Naive thymus-derived CD8-positive, alpha-beta T cell (primary cell): ENCODE measurements around the gene SPOUT1. TPM values are rescaled to one million over a fixed set of nuclear protein-coding genes. Genes with fewer than 3 reads are reported as not detected.

Source experiments
- ATAC-seq, 2 donors: fragments of 150-1000 bp; cut with Tn5 transposase in 1 of 2; sonication (Bioruptor Pico), chemical (Tn5 transposase) in 1 of 2; 1 replicate in 1 of 2; 2 replicates in 1 of 2; pipeline ENCODE4 v1.10.0; 2021; ENCODE audit warnings: mild to moderate bottlenecking in 2 of 2, moderate library complexity in 2 of 2
- POLR2A ChIA-PET: fragments of 350-600 bp; sonication (Branson Sonifier 250); formaldehyde crosslinking; loops from one replicate; lab custom pipeline; 2021; ENCODE audit warnings: antibody characterized with exemption; lab: Charles Lee
- DNase-seq, 10 donors: peaks; one replicate each; pipeline versions ENCODE4 v3.0.0 to v3.0.0-alpha.2; 2020 to 2022
- H3K27ac Mint-ChIP-seq, 10 donors: one replicate each; pipeline ENCODE4 v1.8.0; 2020 to 2022; ENCODE audit warnings: mild to moderate bottlenecking in 10 of 10, mixed read lengths in 10 of 10, moderate library complexity in 4 of 10, inconsistent platforms in 1 of 10
- H3K27me3 Mint-ChIP-seq, 5 donors: one replicate each; pipeline ENCODE4 v1.8.0; 2021 to 2022; ENCODE audit warnings: mixed read lengths in 5 of 5
- H3K36me3 Mint-ChIP-seq, 3 donors: one replicate each; pipeline ENCODE4 v1.8.0; 2020 to 2022; ENCODE audit warnings: mixed read lengths in 3 of 3, mild to moderate bottlenecking in 2 of 3, inconsistent platforms in 1 of 3
- H3K4me1 Mint-ChIP-seq, 4 donors: one replicate each; pipeline ENCODE4 v1.8.0; 2021 to 2022; ENCODE audit warnings: mixed read lengths in 4 of 4
- H3K4me3 Mint-ChIP-seq, 10 donors: one replicate each; pipeline ENCODE4 v1.8.0; 2020 to 2022; ENCODE audit warnings: mild to moderate bottlenecking in 10 of 10, mixed read lengths in 10 of 10, moderate library complexity in 6 of 10, inconsistent platforms in 1 of 10
- H3K9me3 Mint-ChIP-seq, 9 donors: one replicate each; pipeline ENCODE4 v1.8.0; 2020 to 2022; ENCODE audit warnings: mixed read lengths in 9 of 9, mild to moderate bottlenecking in 3 of 9, inconsistent platforms in 1 of 9, moderate library complexity in 1 of 9
- polyA plus RNA-seq, 3 donors: library from polyadenylated mRNA; unstranded; fragments of 300-500 nt; fragmentation: Illumina TruSeq; gene quantifications; one replicate each; pipeline ENCODE4 v1.2.3, GENCODE V29; 2021
- total RNA-seq, 8 experiments: library from RNA in 2 of 8; stranded (reverse) in 2 of 8; gene quantifications; one replicate each; pipeline ENCODE4 v1.2.3 and lab custom pipeline; 2021 to 2026

The SPOUT1 gene
- total and polyA plus RNA-seq, 5 experiments from 2014 or later = 46.7 to 67.1 (median 55.6) TPM

- no peak overlapping the region for H3K27ac Mint-ChIP-seq
- POLR2A ChIA-PET = interaction anchor here (0.5 kb wide), 1 partner anchor 58 kb away, joined by 4 read pairs; no protein-coding TSS in a partner anchor
- H3K4me3 Mint-ChIP-seq = no peak overlapping the region
- DNase-seq = no peak
- ATAC-seq = no peak
- H3K27me3 Mint-ChIP-seq = no peaks in the 10 kb centered on the region
- H3K4me1 Mint-ChIP-seq = peaks cover 5 to 17% (median 14%) of the 10 kb centered on the region in 4 donors
- peaks cover 0 to 15% (median 3%) of the 10 kb centered on the region in 3 donors for H3K36me3 Mint-ChIP-seq
- no peaks in the 10 kb centered on the region for H3K9me3 Mint-ChIP-seq
These were observed 4.1 kb upstream of the SPOUT1 start for GRCh38 chr9:128833696-128834095.

GRCh38 chr9:128828719-128829452, 708 bp downstream of the SPOUT1 start:
- POLR2A ChIA-PET = interaction anchor here (1.0 to 3.0 kb wide), 11 partner anchors 10 to 524 kb away, joined by 3 to 38 read pairs (median 4); partner anchors contain the start of genes DYNC2I2, ENDOG, SH3GLB2 and URM1
- DNase-seq (no peak), ATAC-seq (no peak)
- Mint-ChIP-seq H3K27me3 (no peaks in the 10 kb centered on the region), H3K36me3 (peaks cover 0 to 31% (median 0%) of the 10 kb centered on the region in 3 donors), H3K27ac (peak overlapping the region; percentile 79 to 96 (median 94)), H3K4me1 (peaks cover 11 to 32% (median 28%) of the 10 kb centered on the region in 4 donors), H3K9me3 (no peaks in the 10 kb centered on the region), H3K4me3 (peak overlapping the region; percentile 84 to 96 (median 94))

- Mint-ChIP-seq H3K4me1 (peaks cover 11 to 32% (median 28%) of the 10 kb centered on the region in 4 donors), H3K4me3 (peak overlapping the region; percentile 84 to 96 (median 94)), H3K27ac (peak overlapping the region; percentile 71 to 96 (median 94)), H3K9me3 (no peaks in the 10 kb centered on the region), H3K36me3 (peaks cover 0 to 34% (median 0%) of the 10 kb centered on the region in 3 donors), H3K27me3 (no peaks in the 10 kb centered on the region)
- POLR2A ChIA-PET = interaction anchor here (1.2 to 3.0 kb wide), 2 partner anchors 10 to 457 kb away, joined by 3 to 19 read pairs; partner anchors contain the start of genes ENDOG and URM1
- DNase-seq (no peak), ATAC-seq (no peak)
These were observed 1.3 kb downstream of the SPOUT1 start for GRCh38 chr9:128828267-128828666.

- peak overlapping the region in 2 of 10 donors; percentile 11 to 51 for H3K27ac Mint-ChIP-seq
- no peak for ATAC-seq
These were observed 3.5 kb downstream of the SPOUT1 start for GRCh38 chr9:128825923-128826700.

GRCh38 chr9:128824911-128825310, 4.7 kb downstream of the SPOUT1 start:
- Mint-ChIP-seq H3K27me3 (no peaks in the 10 kb centered on the region), H3K27ac (peak overlapping the region in 1 of 10 donors; percentile 45), H3K9me3 (no peaks in the 10 kb centered on the region), H3K4me1 (peaks cover 17 to 44% (median 34%) of the 10 kb centered on the region in 4 donors), H3K36me3 (peaks cover 0 to 45% (median 3%) of the 10 kb centered on the region in 3 donors), H3K4me3 (peak overlapping the region in 1 of 10 donors; percentile 6)
- DNase-seq (no peak), ATAC-seq (no peak)
- POLR2A ChIA-PET = interaction anchor here (0.6 to 0.8 kb wide), 2 partner anchors 12 to 1377 kb away, joined by 3 read pairs; no protein-coding TSS in a partner anchor

More at GRCh38 chr9:128825923-128826700, 3.5 kb downstream of the SPOUT1 start:
- H3K36me3 Mint-ChIP-seq = peaks cover 0 to 45% (median 3%) of the 10 kb centered on the region in 3 donors
- no peaks in the 10 kb centered on the region for H3K9me3 Mint-ChIP-seq
- H3K27me3 Mint-ChIP-seq = no peaks in the 10 kb centered on the region
- POLR2A ChIA-PET = interaction anchor here (3.0 kb wide), 1 partner anchor 8 kb away, joined by 19 read pairs; the partner anchor contains the start of gene ENDOG
- peaks cover 16 to 37% (median 32%) of the 10 kb centered on the region in 4 donors for H3K4me1 Mint-ChIP-seq
- H3K4me3 Mint-ChIP-seq = peak overlapping the region in 1 of 10 donors; percentile 66
- no peak for DNase-seq

GRCh38 chr9:128823903-128824406, 5.6 kb downstream of the SPOUT1 start:
- Mint-ChIP-seq H3K4me3 (no peak overlapping the region), H3K4me1 (peaks cover 15 to 44% (median 36%) of the 10 kb centered on the region in 4 donors), H3K9me3 (no peaks in the 10 kb centered on the region), H3K36me3 (peaks cover 0 to 45% (median 3%) of the 10 kb centered on the region in 3 donors), H3K27me3 (no peaks in the 10 kb centered on the region), H3K27ac (peak overlapping the region in 1 of 10 donors; percentile 67)
- DNase-seq (no peak), ATAC-seq (no peak)
- POLR2A ChIA-PET = interaction anchor here (0.6 to 1.2 kb wide), 5 partner anchors 11 to 368 kb away, joined by 3 to 8 read pairs (median 4); partner anchors contain the start of gene ODF2

GRCh38 chr9:128823362-128823902, 6.2 kb downstream of the SPOUT1 start:
- H3K9me3 Mint-ChIP-seq = no peaks in the 10 kb centered on the region
- H3K27ac Mint-ChIP-seq = peak overlapping the region in 1 of 10 donors; percentile 75
- H3K4me3 Mint-ChIP-seq = no peak overlapping the region
- no peak for DNase-seq
- POLR2A ChIA-PET = interaction anchor here (0.6 to 1.2 kb wide), 4 partner anchors 12 to 367 kb away, joined by 3 to 8 read pairs (median 4); partner anchors contain the start of gene ODF2
- H3K27me3 Mint-ChIP-seq = no peaks in the 10 kb centered on the region
- H3K36me3 Mint-ChIP-seq = peaks cover 0 to 43% (median 3%) of the 10 kb centered on the region in 3 donors
- no peak for ATAC-seq
- H3K4me1 Mint-ChIP-seq = peaks cover 9 to 38% (median 30%) of the 10 kb centered on the region in 4 donors

GRCh38 chr9:128822407-128823042, 7.1 kb downstream of the SPOUT1 start:
- ATAC-seq = no peak
- peaks cover 0 to 41% (median 3%) of the 10 kb centered on the region in 3 donors for H3K36me3 Mint-ChIP-seq
- no peak overlapping the region for H3K4me3 Mint-ChIP-seq
- no peak for DNase-seq
- H3K27me3 Mint-ChIP-seq = no peaks in the 10 kb centered on the region
- peak overlapping the region in 2 of 10 donors; percentile 29 to 67 for H3K27ac Mint-ChIP-seq
- H3K9me3 Mint-ChIP-seq = no peaks in the 10 kb centered on the region
- POLR2A ChIA-PET = no interaction called here
- peaks cover 9 to 36% (median 26%) of the 10 kb centered on the region in 4 donors for H3K4me1 Mint-ChIP-seq

GRCh38 chr9:128821584-128822406, 7.8 kb downstream of the SPOUT1 start:
- ATAC-seq = no peak

GRCh38 chr9:128820665-128821583, 8.7 kb downstream of the SPOUT1 start:
- DNase-seq (no peak), ATAC-seq (no peak)
- Mint-ChIP-seq H3K36me3 (peaks cover 0 to 30% (median 3%) of the 10 kb centered on the region in 3 donors), H3K27ac (peak overlapping the region in 9 of 10 donors; percentile 15 to 84 (median 60)), H3K4me3 (peak overlapping the region; percentile 15 to 89 (median 44)), H3K9me3 (no peaks in the 10 kb centered on the region), H3K4me1 (peaks cover 6 to 29% (median 23%) of the 10 kb centered on the region in 4 donors), H3K27me3 (no peaks in the 10 kb centered on the region)
- POLR2A ChIA-PET = interaction anchor here (3.7 kb wide), 1 partner anchor 9 kb away, joined by 38 read pairs; the partner anchor contains the start of gene SPOUT1

More at GRCh38 chr9:128821584-128822406, 7.8 kb downstream of the SPOUT1 start:
- DNase-seq = no peak
- H3K36me3 Mint-ChIP-seq = peaks cover 0 to 34% (median 3%) of the 10 kb centered on the region in 3 donors
- H3K27me3 Mint-ChIP-seq = no peaks in the 10 kb centered on the region
- POLR2A ChIA-PET = no interaction called here
- peaks cover 6 to 29% (median 23%) of the 10 kb centered on the region in 4 donors for H3K4me1 Mint-ChIP-seq
- H3K4me3 Mint-ChIP-seq = peak overlapping the region in 4 of 10 donors; percentile 15 to 82 (median 38)
- peak overlapping the region in 6 of 10 donors; percentile 21 to 84 (median 52) for H3K27ac Mint-ChIP-seq
- no peaks in the 10 kb centered on the region for H3K9me3 Mint-ChIP-seq
